CD4-positive, alpha-beta T cell treated with Interleukin-1 beta for 1 hour (primary cell): ENCODE measurements around the gene WDR53.
"Not testable (repeated sequence)": the region's sequence is repeated elsewhere in the genome, so short reads cannot be mapped to it uniquely, and the experiment has no call there.

ENCODE experiments used
- DNase-seq, 2 donors: peaks; one replicate each; pipeline ENCODE4 v3.0.0-alpha.2; 2020 to 2022

The WDR53 gene

DNA sequence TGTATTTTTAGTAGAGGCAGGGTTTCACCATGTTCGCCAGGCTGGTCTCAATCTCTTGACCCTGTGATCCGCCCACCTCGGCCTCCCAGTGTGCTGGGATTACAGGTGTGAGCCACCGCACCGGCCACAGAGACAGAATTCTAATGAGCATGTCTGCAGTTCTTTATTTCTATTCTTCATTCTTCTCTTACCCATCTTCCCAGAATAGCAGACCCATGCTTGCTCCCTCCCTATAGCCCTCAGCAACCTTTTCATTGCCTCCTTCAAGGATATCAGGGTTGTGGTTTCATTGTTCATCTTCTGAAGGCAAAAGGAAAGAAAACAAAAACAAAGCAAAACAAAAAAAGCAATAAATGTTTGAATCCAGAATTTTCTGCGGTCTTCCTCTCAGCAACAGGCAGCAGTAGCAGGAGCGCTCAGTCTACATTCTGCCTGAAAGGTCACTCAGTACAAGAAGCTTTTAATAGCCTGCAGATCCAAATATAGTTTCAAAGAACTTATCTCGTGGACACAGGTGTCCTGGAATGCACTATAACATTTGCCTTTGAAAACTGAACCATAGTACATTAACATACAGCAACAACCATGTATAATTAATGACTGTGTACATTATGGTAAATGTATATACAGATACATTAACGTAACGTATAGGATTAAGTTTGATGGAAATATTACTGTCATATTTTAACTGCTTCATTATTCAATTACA lies 53.3 kb downstream of the WDR53 start, which contains the start of gene SMCO1:
SMCO1 (minus strand) TSS at position 434 of the 709 bp plus-strand sequence; CDS start at position 297, 137 bp downstream.
- DNase-seq: no peak

DNA sequence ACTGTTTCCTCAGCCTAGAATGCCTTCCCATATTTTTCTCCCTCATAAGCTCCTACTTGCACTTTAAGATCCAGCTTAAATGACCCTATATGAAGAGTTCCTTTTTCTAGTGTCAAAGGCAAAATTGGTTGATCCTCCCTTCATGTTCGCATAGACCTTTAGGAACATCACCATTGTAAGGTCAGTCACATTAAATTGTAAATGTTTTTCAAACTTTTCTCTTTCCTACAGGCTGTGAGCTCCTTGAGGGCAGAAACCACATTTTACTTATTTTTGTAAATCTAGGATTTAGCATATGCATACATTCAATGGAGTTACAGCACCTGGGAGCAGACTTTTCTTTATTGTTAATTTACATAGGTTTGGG lies 54.0 kb downstream of the WDR53 start:
- no peak for DNase-seq

DNA sequence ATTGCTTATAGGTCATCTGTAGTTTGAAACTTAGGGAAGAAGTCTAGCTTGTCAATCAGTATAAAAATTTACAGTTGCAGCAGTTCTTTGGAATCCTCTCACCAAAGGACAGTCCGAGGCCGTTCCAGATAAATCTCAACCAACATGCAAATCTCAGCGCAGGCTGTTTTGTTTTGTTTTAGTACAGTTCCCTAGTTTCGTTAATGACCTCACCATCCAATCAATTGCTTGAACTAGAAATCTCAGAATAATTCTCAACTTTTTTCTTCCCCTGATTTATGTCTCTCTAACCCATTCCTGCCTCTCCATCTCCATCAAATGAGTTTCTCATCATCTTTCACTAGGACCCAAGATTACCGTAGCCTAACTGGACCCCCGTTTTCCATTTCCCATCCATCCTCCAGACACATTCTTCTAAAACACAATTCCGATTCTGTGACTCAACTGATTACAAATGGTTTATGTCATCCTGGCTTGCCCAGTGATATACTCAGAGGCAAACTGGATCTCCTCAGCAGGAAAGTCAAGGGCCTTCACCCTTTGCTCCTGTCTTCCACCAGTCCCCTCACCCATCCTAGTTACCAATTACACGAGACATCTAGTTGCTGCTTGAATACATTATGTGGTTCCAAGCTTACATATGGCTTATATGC lies 54.5 kb downstream of the WDR53 start:
- DNase-seq: no peak

DNA sequence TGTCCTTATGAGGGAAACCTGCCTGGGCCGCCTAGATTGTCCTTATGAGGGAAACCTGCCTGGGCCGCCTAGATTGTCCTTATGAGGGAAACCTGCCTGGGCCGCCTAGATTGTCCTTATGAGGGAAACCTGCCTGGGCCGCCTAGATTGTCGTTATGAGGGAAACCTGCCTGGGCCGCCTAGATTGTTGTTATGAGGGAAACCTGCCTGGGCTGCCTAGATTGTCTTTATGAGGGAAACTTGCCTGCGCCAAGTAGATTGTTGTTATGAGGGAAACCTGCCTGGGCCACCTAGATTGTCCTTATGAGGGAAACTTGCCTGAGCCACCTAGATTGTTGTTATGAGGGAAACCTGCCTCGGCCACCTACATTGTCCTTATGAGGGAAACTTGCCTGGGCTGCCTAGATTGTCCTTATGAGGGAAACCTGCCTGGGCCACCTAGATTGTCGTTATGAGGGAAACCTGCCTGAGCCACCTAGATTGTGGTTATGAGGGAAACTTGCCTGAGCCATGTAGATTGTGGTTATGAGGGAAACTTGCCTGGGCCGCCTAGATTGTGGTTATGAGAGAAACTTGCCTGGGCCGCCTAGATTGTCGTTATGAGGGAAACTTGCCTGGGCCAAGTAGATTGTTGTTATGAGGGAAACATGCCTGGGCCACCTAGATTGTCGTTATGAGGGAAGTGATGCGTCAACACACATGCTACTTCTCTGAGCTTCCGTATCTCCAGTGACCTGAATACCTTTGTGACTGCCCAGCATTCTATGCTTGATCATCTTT lies 56.5 kb downstream of the WDR53 start:
- not testable (repeated sequence) for DNase-seq

DNA sequence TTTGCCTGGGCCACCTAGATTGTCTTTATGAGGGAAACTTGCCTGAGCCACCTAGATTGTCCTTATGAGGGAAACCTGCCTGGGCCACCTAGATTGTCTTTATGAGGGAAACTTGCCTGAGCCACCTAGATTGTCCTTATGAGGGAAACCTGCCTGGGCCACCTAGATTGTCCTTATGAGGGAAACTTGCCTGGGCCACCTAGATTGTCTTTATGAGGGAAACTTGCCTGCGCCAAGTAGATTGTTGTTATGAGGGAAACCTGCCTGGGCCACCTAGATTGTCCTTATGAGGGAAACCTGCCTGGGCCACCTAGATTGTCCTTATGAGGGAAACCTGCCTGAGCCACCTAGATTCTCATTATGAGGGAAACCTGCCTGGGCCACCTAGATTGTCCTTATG lies 57.2 kb downstream of the WDR53 start:
- DNase-seq: not testable (repeated sequence)

DNA sequence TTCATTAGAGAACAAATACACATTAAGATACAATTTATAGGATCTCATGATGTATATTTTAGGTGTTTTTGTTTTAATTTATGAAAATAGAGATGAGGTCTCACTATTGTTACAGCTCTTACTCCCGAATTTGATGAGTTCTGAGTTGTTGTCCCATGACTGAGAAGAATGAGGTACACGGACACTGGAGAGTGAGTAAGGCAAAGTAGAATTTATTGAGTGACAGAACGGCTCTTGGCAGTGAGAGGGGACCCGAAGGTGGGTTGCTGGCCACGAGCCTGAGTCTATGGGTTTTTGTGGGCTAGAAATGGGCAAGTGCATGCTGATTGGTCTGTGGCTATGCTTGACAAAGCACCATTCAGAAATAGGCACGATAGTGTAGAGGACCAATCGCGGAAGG lies 61.7 kb downstream of the WDR53 start:
- DNase-seq: no peak

DNA sequence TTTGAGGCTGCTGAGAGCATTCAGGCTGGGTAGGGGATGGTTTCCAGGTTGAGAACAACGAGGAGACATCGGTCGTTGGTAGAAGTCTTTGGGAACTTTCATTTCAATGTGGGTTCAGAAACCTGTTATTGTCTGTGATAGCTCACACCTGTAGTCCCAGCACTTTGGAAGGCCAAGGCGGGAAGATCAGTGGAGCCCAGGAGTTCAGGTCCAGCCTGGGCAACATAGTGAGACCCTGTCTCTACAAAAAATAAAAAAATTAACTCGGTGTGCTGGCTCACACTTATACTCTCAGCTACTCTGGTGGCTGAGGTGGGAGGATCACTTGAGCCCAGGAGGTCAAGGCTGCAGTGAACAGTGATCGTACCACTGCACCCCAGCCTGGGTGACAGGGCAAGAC lies 63.8 kb downstream of the WDR53 start:
- no peak for DNase-seq
